Endothelial cell of umbilical vein (primary cell): Measurements from ENCODE around the gene OR51L1. TPM values are rescaled to one million over a fixed set of nuclear protein-coding genes. Genes with fewer than 3 reads are reported as not detected.

ENCODE experiments used
- BruUV-seq: library from RNA; stranded (reverse); fragments of 400-500 nt; replicated peaks from 2 replicates; lab custom pipeline; 2021; lab: Mats Ljungman, UMichigan
- CTCF ChIA-PET: fragments of 300-600, 350-600 bp; sonication (Branson Sonifier 250); formaldehyde crosslinking; loops from one replicate; lab custom pipeline; 2021; ENCODE audit warnings: antibody characterized with exemption, inconsistent platforms; lab: Charles Lee
- POLR2A ChIA-PET: fragments of 300-600, 350-600 bp; sonication (Branson Sonifier 250); formaldehyde crosslinking; loops from one replicate; lab custom pipeline; 2021; ENCODE audit warnings: antibody characterized with exemption, inconsistent platforms; lab: Charles Lee
- DNase-seq: peaks from one replicate; pipeline ENCODE4 v3.0.0-alpha.2; 2011; ENCODE audit warnings: low read depth, low spot score
- FAIRE-seq: peaks from 2 replicates; lab custom pipeline; 2011; peaks lifted over from hg19 to GRCh38; lab: Jason Lieb, UNC
- H2AFZ ChIP-seq: 2 replicates; pipeline ENCODE4 v1.6.0; 2012; ENCODE audit warnings: low read depth, low read length, control low read depth, inconsistent platforms
- H3K27ac ChIP-seq: 2 replicates; pipeline ENCODE4 v1.5.1; 2011; ENCODE audit warnings: low read depth, mild to moderate bottlenecking, control low read depth, low read length, moderate library complexity; ENCODE audit not compliant: insufficient read depth
- H3K27me3 ChIP-seq, 2 experiments: 2 replicates each; pipeline versions ENCODE4 v1.6.0 to v1.6.1; 2011; ENCODE audit warnings: low read length in 2 of 2, mixed read lengths in 1 of 2; ENCODE audit not compliant: control insufficient read depth in 2 of 2, insufficient read depth in 2 of 2
- H3K36me3 ChIP-seq, 2 experiments: 2 replicates in 1 of 2; 3 replicates in 1 of 2; pipeline ENCODE4 v1.5.1; 2011; ENCODE audit warnings: low read length in 2 of 2, mild to moderate bottlenecking in 1 of 2, moderate library complexity in 1 of 2; ENCODE audit not compliant: control insufficient read depth in 2 of 2, insufficient read depth in 2 of 2; ENCODE audit errors: extremely low read depth in 1 of 2
- H3K4me1 ChIP-seq: 3 replicates; pipeline ENCODE4 v1.5.1; 2011; ENCODE audit warnings: mild to moderate bottlenecking, low read length; ENCODE audit not compliant: control insufficient read depth, insufficient read depth; ENCODE audit errors: extremely low read depth
- H3K4me2 ChIP-seq: 2 replicates; pipeline ENCODE4 v1.6.1; 2011; ENCODE audit warnings: low read length, control low read depth, mixed read lengths; ENCODE audit not compliant: insufficient read depth
- H3K4me3 ChIP-seq, 3 experiments: fragments of 200-600 bp in 1 of 3; sonication (generic), shearing (Covaris generic) in 1 of 3; replicated peaks in 1 of 3; 2 replicates each; pipeline ENCODE4 v1.5.1; 2011 to 2016; ENCODE audit warnings: control low read depth in 3 of 3, low read length in 3 of 3, mild to moderate bottlenecking in 2 of 3, inconsistent platforms in 1 of 3, low read depth in 1 of 3, moderate library complexity in 1 of 3; ENCODE audit not compliant: insufficient read depth in 1 of 3
- H3K79me2 ChIP-seq: 2 replicates; pipeline ENCODE4 v1.6.0; 2012; ENCODE audit warnings: low read length, inconsistent platforms; ENCODE audit not compliant: control insufficient read depth, insufficient read depth
- H3K9ac ChIP-seq: replicated peaks from 2 replicates; pipeline ENCODE3; 2011; ENCODE audit warnings: low read length, control low read depth; ENCODE audit not compliant: insufficient read depth; ENCODE audit errors: extremely low read depth
- H3K9me1 ChIP-seq: replicated peaks from 3 replicates; pipeline ENCODE4 v1.6.0; 2011; ENCODE audit warnings: mild to moderate bottlenecking, low read length; ENCODE audit not compliant: control insufficient read depth, insufficient read depth; ENCODE audit errors: extremely low read depth
- H3K9me3 ChIP-seq: replicated peaks from 2 replicates; pipeline ENCODE4 v1.5.1; 2012; ENCODE audit warnings: low read length, inconsistent platforms; ENCODE audit not compliant: control insufficient read depth, insufficient read depth
- H4K20me1 ChIP-seq: replicated peaks from 2 replicates; pipeline ENCODE3; 2011; ENCODE audit warnings: mild to moderate bottlenecking, low read length; ENCODE audit not compliant: control insufficient read depth, insufficient read depth; ENCODE audit errors: extremely low read depth
- EZH2 ChIP-seq: IDR thresholded peaks from 2 replicates; pipeline ENCODE4 v1.6.1; 2012; ENCODE audit warnings: borderline replicate concordance, low read depth, mild to moderate bottlenecking, moderate library complexity, low read length, inconsistent platforms; ENCODE audit not compliant: severe bottlenecking
- FOS ChIP-seq: IDR thresholded peaks from 2 replicates; pipeline ENCODE4 v1.6.1; 2011; ENCODE audit warnings: mild to moderate bottlenecking, low read length, moderate library complexity, borderline replicate concordance; ENCODE audit not compliant: insufficient read depth
- GATA2 ChIP-seq: IDR thresholded peaks from 2 replicates; pipeline ENCODE4 v1.7.0; 2011; ENCODE audit warnings: low read depth, mild to moderate bottlenecking, moderate library complexity, mixed read lengths, low read length; ENCODE audit not compliant: insufficient read length, insufficient read depth
- JUN ChIP-seq: IDR thresholded peaks from 2 replicates; pipeline ENCODE4 v1.6.1; 2011; ENCODE audit warnings: borderline replicate concordance, low read depth; ENCODE audit not compliant: insufficient read length, insufficient read depth
- MYC ChIP-seq: IDR thresholded peaks from one replicate; pipeline ENCODE4 v1.6.1; 2011; ENCODE audit warnings: mild to moderate bottlenecking, low read depth, low read length
- POLR2A ChIP-seq: IDR thresholded peaks from 2 replicates; pipeline ENCODE4 v1.6.1; 2012; ENCODE audit warnings: low read depth, mild to moderate bottlenecking, control low read depth, low read length
- POLR2AphosphoS5 ChIP-seq: IDR thresholded peaks from 2 replicates; pipeline ENCODE4 v1.6.1; 2012; ENCODE audit warnings: low read depth, mild to moderate bottlenecking, control low read depth, low read length, moderate library complexity; ENCODE audit not compliant: insufficient read depth
- dilution Hi-C: fragments of 300-500 bp; cut with MboI; formaldehyde crosslinking; loops from one replicate; pipeline ENCODE4 v1.15.0; 2019; ENCODE audit warnings: low sequenced_read_pairs; ENCODE audit not compliant: extremely low pct_ligation_motif_present
- intact Hi-C: fragments of 100-400 bp; cut with micrococcal nuclease; formaldehyde crosslinking; loops from one replicate; pipeline ENCODE4 v1.10.0; 2022
- polyA plus RNA-seq, 4 experiments: library from polyadenylated mRNA; depleted of rRNA in 3 of 4; stranded (reverse) in 3 of 4; unstranded in 1 of 4; fragments of >200 nt; gene quantifications; 2 replicates each; pipeline versions ENCODE4 v1.2.1 to v1.2.3, GENCODE V29; 2011 to 2012; ENCODE audit warnings: missing spikeins in 1 of 4
- total RNA-seq: library from RNA; stranded (reverse); gene quantifications from 2 replicates; pipeline ENCODE4 v1.2.3, GENCODE V29; 2021
- TF ChIP-seq, protein P1 (sequence below), 2 donors: IDR thresholded peaks; 1 replicate in 1 of 2; 2 replicates in 1 of 2; pipeline ENCODE4 v1.5.1; 2011; ENCODE audit warnings: low read length in 2 of 2, mild to moderate bottlenecking in 2 of 2, moderate library complexity in 2 of 2, control low read depth in 1 of 2, inconsistent platforms in 1 of 2, low read depth in 1 of 2; ENCODE audit not compliant: insufficient read depth in 1 of 2; ENCODE audit errors: extremely low read depth in 1 of 2
- TF ChIP-seq, protein P2 (sequence below): IDR thresholded peaks from 2 replicates; pipeline ENCODE4 v1.6.1; 2011; ENCODE audit not compliant: insufficient read depth, insufficient read length

OR51L1 gene
- total and polyA plus RNA-seq, 2 donors (not counting 3 experiments of a cell fraction or from before 2014, with no cell fraction given): not detected

DNA sequence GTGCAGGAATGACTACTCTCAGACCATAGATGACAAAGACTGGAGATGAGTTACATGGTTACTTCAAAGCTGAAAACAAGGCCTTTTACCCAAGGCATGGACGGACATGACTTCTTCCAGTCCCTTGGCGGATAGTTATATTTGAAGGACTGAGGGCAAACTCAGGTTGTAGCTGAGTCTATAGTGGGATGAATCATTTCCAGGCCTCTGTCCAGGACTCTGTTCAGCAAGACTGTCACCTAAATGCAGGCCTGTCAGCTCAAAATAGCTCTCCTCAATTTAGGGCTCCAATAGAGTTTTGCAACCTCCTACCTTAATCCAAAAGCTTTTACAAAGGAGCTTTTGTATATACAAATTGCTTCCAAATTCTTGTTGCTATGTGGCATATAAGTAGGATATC lies 27.3 kb downstream of the OR51L1 start:
- dilution Hi-C loops: no loop called here
- Histone ChIP-seq H3K4me3 (no peak overlapping the region), H3K27ac (no peak overlapping the region), H3K9me1 (no peaks in the 10 kb centered on the region), H3K36me3 (no peaks in the 10 kb centered on the region), H4K20me1 (no peaks in the 10 kb centered on the region), H3K4me2 (no peak overlapping the region), H3K4me1 (no peaks in the 10 kb centered on the region), H2AFZ (no peak overlapping the region), H3K79me2 (no peaks in the 10 kb centered on the region), H3K9me3 (no peaks in the 10 kb centered on the region), H3K27me3 (no peaks in the 10 kb centered on the region), H3K9ac (no peak overlapping the region)
- no TSS peak for BruUV-seq
- FAIRE-seq: no peak
- intact Hi-C loops: no loop called here
- no peak for DNase-seq
- TF ChIP-seq FOS: no peak
- TF ChIP-seq EZH2: no peak
- TF ChIP-seq MYC: no peak
- no peak for TF ChIP-seq JUN
- TF ChIP-seq, protein P1, sequence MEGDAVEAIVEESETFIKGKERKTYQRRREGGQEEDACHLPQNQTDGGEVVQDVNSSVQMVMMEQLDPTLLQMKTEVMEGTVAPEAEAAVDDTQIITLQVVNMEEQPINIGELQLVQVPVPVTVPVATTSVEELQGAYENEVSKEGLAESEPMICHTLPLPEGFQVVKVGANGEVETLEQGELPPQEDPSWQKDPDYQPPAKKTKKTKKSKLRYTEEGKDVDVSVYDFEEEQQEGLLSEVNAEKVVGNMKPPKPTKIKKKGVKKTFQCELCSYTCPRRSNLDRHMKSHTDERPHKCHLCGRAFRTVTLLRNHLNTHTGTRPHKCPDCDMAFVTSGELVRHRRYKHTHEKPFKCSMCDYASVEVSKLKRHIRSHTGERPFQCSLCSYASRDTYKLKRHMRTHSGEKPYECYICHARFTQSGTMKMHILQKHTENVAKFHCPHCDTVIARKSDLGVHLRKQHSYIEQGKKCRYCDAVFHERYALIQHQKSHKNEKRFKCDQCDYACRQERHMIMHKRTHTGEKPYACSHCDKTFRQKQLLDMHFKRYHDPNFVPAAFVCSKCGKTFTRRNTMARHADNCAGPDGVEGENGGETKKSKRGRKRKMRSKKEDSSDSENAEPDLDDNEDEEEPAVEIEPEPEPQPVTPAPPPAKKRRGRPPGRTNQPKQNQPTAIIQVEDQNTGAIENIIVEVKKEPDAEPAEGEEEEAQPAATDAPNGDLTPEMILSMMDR (IDR thresholded peaks at IDR 0.05; ENCODE audit: extremely low read depth in 1 of 2, insufficient read depth in 1 of 2, low read depth in 1 of 2, low read length in 2 of 2): no peak
- TF ChIP-seq GATA2: no peak
- TF ChIP-seq POLR2A: no peak
- TF ChIP-seq POLR2AphosphoS5: no peak
- TF ChIP-seq, protein P2, sequence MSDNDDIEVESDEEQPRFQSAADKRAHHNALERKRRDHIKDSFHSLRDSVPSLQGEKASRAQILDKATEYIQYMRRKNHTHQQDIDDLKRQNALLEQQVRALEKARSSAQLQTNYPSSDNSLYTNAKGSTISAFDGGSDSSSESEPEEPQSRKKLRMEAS: no peak
- POLR2A ChIA-PET: no interaction called here
- CTCF ChIA-PET: no interaction called here
